Measurements from ENCODE around the gene SDK1.

The SDK1 gene

DNA sequence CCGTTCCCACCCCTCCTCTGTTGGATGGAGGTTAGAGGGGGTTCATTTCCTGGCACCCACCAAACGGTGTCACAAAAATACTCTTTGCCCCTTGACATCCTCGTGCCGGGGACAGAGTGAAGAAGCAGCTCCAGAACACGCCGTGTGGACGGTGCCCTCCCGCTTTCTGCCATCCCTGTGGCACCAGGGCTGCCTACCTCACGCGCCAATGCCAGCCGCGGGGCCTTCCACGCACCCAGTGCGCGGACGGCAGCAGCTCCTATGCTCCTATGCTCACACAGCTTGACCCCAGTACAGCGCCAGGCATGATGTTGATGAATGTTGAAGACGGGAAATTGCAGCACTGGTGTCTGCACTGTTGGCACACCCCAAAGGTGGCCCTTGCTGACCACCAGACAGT lies 873.8 kb downstream of the SDK1 start:
- no peak for DNase-seq

DNA sequence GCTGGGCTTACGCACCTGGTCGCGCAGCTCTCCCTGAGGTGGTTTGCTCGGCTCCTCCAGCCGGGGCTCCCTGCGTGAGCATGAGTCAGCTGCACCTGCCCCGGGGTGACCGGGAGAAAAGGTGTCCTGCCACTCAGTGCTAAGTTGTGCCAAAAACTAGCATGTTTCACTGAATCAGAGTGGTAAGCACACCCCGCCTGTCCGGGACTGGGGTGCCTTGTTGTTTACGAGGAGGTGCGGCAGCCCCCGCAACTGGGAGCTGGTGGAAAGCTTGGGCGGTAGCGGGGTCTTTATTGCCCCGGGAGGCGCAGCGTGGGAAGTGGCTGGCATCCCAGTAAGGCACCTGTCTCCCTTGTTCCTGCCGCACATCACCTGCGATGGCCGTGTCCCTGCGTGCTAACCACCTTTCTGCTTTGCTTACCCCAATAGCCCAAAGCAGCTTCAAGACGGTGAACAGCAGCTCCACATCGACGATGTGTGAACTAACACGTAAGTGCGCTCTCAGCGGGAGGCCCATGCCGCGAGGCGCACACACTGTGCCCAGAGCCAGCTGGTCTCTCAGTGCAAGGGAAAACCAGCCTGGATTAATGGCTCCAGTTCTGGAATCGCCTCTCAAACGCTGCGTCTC lies 874.4 kb downstream of the SDK1 start:
- no peak for DNase-seq

DNA sequence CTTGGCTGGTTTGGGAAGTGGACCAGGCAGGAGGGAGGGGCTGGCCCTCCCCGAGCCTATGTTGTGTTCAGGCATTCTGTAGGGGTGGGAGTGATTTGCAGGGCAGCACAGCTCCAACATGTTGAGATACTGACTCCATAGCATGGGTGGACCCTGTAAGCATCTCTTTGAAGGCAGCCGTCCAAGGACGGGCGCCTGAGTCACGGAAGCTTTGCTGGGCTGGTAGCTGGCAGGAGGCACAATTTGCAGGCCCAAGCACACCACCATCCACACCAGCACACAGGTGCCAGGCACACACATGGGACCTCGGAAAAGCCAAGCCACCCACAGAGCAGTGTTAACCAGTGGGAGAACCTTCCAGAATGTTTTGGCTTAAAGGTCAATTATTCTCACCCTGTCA lies 875.9 kb downstream of the SDK1 start:
- DNase-seq, result no peak

DNA sequence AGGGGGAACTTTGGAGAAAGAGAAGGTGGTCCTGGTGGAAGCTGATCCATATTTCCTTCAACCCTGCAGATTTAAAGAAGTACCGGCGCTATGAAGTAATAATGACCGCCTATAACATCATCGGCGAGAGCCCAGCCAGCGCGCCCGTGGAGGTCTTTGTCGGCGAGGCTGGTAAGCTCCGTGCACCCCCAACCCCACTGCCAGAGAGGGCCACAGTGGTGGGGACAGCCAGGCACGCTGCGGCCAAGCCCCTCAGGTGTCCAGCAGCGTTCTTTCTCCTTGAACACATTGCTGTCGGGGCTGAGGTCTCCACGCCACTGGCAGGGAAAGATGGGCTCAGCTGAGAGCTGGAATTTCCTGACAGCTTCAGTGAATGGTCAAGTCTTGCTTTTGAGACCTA lies 877.4 kb downstream of the SDK1 start:
- DNase-seq, result no peak

DNA sequence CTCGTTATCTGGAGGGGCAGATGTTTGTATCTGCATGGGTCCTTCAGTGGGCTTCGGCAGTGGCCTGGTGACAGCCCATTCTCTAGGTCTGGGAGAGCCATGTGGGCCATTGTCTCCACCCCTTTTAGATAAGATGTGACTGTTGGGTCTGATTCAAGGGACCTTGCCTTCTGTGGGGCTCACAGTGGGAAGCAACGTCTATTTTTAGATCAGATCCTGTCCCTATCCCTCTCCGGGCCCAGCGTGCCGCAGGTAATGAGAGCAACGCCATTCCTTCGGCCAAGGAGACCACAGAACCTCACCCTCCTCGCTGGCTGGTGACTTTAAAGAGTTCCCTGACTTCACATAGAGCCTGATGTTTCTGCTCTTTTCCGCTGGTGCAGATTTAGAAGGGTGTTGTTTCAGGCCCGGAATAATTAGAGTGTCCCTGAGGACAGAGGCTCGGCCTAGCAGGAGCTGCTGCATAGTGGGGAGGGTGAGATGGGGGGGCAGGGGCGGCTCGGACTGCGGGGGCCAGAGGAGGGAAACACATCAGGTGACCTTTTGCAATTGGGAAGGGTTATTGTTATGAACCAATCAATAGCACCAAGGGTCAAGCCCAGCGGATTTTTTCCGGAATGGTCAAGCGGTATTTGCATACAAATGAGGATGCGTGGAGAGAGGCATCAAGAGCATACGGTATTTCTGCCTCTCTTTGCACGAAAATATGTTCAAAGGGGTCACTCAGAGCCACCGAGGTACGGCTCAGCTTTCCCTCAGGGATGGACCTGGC lies 878.0 kb downstream of the SDK1 start:
- no peak for DNase-seq

- no peak for DNase-seq
Observed at GRCh38 chr7:4179688-4180380, 878.8 kb downstream of the SDK1 start.

- no peak for DNase-seq
Observed at GRCh38 chr7:4181446-4181845, 880.4 kb downstream of the SDK1 start.

DNA sequence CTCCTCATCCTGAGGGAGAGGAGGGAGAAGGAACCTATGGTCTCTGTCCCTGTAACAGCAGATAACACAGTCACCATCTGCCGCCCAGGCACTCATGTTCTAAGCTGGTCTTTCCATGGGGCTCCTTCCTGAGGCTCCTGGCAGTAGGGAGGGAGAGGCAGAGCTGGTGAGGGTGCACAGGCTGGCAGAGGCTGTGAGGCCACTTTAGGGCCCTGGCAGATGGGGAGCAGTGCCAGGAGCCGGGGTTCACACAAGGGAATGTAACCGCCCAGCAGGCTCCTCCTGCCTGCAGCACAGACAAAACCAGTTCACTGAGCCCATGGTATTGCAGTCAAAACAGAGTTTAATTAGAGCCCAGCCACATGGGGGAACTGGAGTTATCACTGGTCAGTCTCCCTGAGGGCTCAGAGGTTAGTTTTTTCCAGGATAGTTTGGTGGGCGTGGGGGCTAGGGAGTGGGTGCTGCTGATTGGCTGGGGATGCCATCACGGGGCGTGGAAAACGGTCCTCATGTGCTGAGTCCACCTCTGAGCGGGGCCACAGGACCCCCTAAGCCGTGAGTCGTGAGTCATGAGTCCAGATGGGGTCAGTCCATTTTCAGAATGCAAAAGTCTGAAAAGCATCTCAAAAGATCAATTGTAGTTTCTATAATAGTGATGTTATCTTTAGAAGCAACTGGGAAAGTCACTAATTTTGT lies 881.7 kb downstream of the SDK1 start:
- no peak for DNase-seq

DNA sequence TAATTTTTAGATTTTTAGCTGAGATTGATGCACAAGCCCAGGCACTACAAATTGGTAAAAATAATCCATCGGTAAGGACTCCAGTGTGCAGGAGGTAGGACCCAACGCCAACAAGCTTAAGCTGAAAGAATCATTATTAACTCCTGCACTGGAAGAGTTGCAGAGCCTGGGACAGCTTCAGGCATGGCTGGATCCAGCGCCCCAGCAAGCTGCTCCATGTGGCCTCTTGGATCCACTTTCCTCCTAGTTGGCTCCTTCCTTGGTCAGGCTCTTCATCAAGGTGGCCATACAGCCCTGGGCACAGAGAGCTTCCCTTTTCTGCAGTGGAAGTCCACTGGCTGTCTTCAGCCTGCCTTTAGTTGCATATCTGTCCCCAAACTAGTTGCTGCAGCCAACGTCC lies 883.6 kb downstream of the SDK1 start:
- no peak for DNase-seq

- no peak for DNase-seq
Observed at GRCh38 chr7:4185136-4185535, 884.1 kb downstream of the SDK1 start.

- DNase-seq, result no peak
Observed at GRCh38 chr7:4185721-4186512, 884.9 kb downstream of the SDK1 start.

- no peak for DNase-seq
Observed at GRCh38 chr7:4186513-4186780, 885.4 kb downstream of the SDK1 start.

GRCh38 chr7:4188651-4189050 lies 887.6 kb downstream of the SDK1 start:
- no peak for DNase-seq

- DNase-seq, result peak; percentile 74
Observed at GRCh38 chr7:4189131-4189570, 888.1 kb downstream of the SDK1 start.

- DNase-seq, result no peak
Observed at GRCh38 chr7:4190010-4190981, 889.2 kb downstream of the SDK1 start.

- DNase-seq, result no peak
Observed at GRCh38 chr7:4191046-4191445, 890.0 kb downstream of the SDK1 start.

DNA sequence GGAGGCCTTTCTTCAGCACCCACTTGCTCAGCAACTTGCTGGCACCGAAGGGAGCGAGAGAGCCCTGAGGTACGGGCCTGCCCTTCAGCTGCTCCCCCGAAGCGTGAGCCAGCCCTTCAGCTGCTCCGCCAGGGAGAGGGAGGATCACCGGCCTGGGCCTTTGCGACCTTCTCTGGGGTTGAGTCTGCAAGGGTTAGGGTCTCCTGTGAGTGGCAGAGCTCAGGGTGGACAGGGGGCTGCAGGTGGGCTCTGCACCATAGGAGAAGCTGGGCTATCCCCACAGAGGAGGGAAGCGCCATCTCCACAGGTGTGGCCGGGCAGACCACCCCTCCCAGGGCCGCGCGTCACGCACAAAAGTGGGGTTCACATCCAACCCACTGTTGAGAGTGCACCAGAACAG lies 890.5 kb downstream of the SDK1 start:
- DNase-seq, result no peak

- no peak for DNase-seq
Observed at GRCh38 chr7:4195660-4196059, 894.6 kb downstream of the SDK1 start.

GRCh38 chr7:4196121-4196819 lies 895.2 kb downstream of the SDK1 start:
- DNase-seq, result no peak

- no peak for DNase-seq
Observed at GRCh38 chr7:4198301-4198700, 897.2 kb downstream of the SDK1 start.

DNA sequence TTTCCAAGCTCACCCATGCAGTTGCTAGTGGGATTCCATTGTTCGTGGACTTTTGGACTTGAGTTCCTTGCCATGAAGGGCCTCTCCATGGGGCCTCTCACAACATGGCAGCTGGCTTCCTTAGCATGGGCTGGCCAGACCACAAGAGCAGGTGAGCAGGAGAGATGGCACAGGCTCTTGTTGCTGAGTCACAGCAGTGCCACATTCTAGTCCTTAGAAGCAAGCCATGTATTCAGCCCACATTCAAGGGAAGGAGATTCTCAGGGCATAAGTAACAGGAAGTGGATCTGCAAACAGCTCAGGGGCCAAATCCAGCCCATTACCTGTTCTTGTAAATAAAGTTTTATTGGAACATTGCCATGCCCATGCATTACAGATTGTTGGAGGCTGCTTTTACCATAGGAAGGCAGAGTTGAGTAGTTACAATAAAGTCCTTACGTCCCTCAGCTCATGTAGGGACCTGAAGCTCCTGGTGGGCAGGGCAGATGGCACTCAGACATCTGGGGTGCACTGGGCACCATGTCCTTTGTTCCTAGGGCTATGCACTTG lies 899.6 kb downstream of the SDK1 start:
- DNase-seq, result no peak
